H7 (cell line): ENCODE measurements around the gene PLVAP. TPM values are rescaled to one million over a fixed set of nuclear protein-coding genes. Genes with fewer than 3 reads are reported as not detected.

Source experiments
- DNase-seq: peaks from one replicate; pipeline ENCODE4 v3.0.0; 2012
- H3K27me3 ChIP-seq: 2 replicates; pipeline ENCODE4 v1.6.0; 2011; ENCODE audit warnings: mild to moderate bottlenecking, low read length; ENCODE audit not compliant: control insufficient read depth, insufficient read depth
- H3K36me3 ChIP-seq: replicated peaks from 2 replicates; pipeline ENCODE4 v1.5.1; 2011; ENCODE audit warnings: low read length; ENCODE audit not compliant: control insufficient read depth, insufficient read depth
- H3K4me3 ChIP-seq: 2 replicates; pipeline ENCODE4 v1.5.1; 2011; ENCODE audit warnings: low read depth, mild to moderate bottlenecking, control low read depth, low read length, moderate library complexity; ENCODE audit not compliant: insufficient read depth
- total RNA-seq: library from RNA; depleted of rRNA; stranded (reverse); fragments of >200 nt; shearing (Covaris generic); gene quantifications from 2 replicates; pipeline ENCODE4 v1.2.3, GENCODE V29; 2014; rRNA removed

The PLVAP gene
- total RNA-seq, 1 experiment from 2014 or later, result not detected

- no peaks in the 10 kb centered on the region for H3K36me3 ChIP-seq
- no peak for DNase-seq
- no peaks in the 10 kb centered on the region for H3K27me3 ChIP-seq
- H3K4me3 ChIP-seq, result no peak overlapping the region
These were observed 73.2 kb downstream of the PLVAP start for GRCh38 chr19:17303940-17304267.

- Histone ChIP-seq H3K27me3 (no peaks in the 10 kb centered on the region), H3K36me3 (peaks cover under 1% of the 10 kb centered on the region; the same call in 1 of the 2 replicates), H3K4me3 (peak within 1 kb of the TSS; percentile 61)
- peak; percentile 99 for DNase-seq
These were observed 73.8 kb downstream of the PLVAP start, which contains the start of gene ABHD8 for GRCh38 chr19:17303167-17303939. Gene ABHD8, minus strand, starts transcription at chr19:17303425. Its CDS starts 1,809 bp downstream, at chr19:17301616.

GRCh38 chr19:17302391-17303166, 74.6 kb downstream of the PLVAP start:
- H3K27me3 ChIP-seq, result no peaks in the 10 kb centered on the region
- peak overlapping the region; percentile 61 for H3K4me3 ChIP-seq
- peaks cover 1% of the 10 kb centered on the region; the same call in 1 of the 2 replicates for H3K36me3 ChIP-seq
- peak; percentile 75 for DNase-seq

Other genes starting within 250 kb of the PLVAP start
- 6.9 and 14.4 TPM in 2 replicates for gene USE1, start 162.0 kb downstream of the PLVAP start, total RNA-seq
- gene OCEL1, start 151.1 kb downstream of the PLVAP start, total RNA-seq, result 13.0 and 18.3 TPM in 2 replicates
- 232 and 246 TPM in 2 replicates for gene NR2F6, start 131.4 kb downstream of the PLVAP start, total RNA-seq
- gene USHBP1, start 112.6 kb downstream of the PLVAP start, total RNA-seq, result 7.5 and 13.6 TPM in 2 replicates
- gene BABAM1, start 109.9 kb downstream of the PLVAP start, total RNA-seq, result 186 and 194 TPM in 2 replicates
- 18.0 and 22.7 TPM in 2 replicates for gene ANKLE1, start 95.4 kb downstream of the PLVAP start, total RNA-seq
- gene ABHD8, start 73.9 kb downstream of the PLVAP start, total RNA-seq, result 13.6 and 15.1 TPM in 2 replicates
- 76.7 and 121 TPM in 2 replicates for gene MRPL34, start 71.5 kb downstream of the PLVAP start, total RNA-seq
- 32.8 and 50.8 TPM in 2 replicates for gene DDA1, start 67.8 kb downstream of the PLVAP start, total RNA-seq
- gene ANO8, start 42.5 kb downstream of the PLVAP start, total RNA-seq, result 6.9 and 7.5 TPM in 2 replicates
- 63.0 and 64.9 TPM in 2 replicates for gene GTPBP3, start 39.8 kb downstream of the PLVAP start, total RNA-seq
- 0.42 and 1.5 TPM in 2 replicates for gene CCDC194, start 16.9 kb upstream of the PLVAP start, total RNA-seq
- 203 and 204 TPM in 2 replicates for gene BST2, start 28.3 kb upstream of the PLVAP start, total RNA-seq
- gene MVB12A, start 42.7 kb upstream of the PLVAP start, total RNA-seq, result 75.1 and 91.4 TPM in 2 replicates
- gene TMEM221, start 71.3 kb upstream of the PLVAP start, total RNA-seq, result not detected in 2 replicates
- gene NXNL1, start 83.6 kb upstream of the PLVAP start, total RNA-seq, result not detected in 2 replicates
- 5.3 and 8.6 TPM in 2 replicates for gene SLC27A1, start 93.2 kb upstream of the PLVAP start, total RNA-seq
- gene PGLS, start 134.3 kb upstream of the PLVAP start, total RNA-seq, result 71.0 and 73.6 TPM in 2 replicates
- gene COLGALT1, start 178.3 kb upstream of the PLVAP start, total RNA-seq, result 49.5 and 52.0 TPM in 2 replicates